ENCODE results near the gene PTPRD.

GRCh38 chr9:10008101-10008799 lies 604.6 kb downstream of the PTPRD start:
- TF ChIP-seq RREB1 (CRISPR knock-in tag; IDR thresholded peaks at IDR 0.05) (no peak), CREB1 (IDR thresholded peaks at IDR 0.05) (no peak), CREB1 (CRISPR knock-in tag; IDR thresholded peaks at IDR 0.05) (no peak), POLR2AphosphoS5 (IDR thresholded peaks at IDR 0.05; ENCODE audit: control insufficient read depth, insufficient read depth, low read depth, low read length) (no peak), MEF2A (IDR thresholded peaks at IDR 0.05; ENCODE audit: control insufficient read depth, low read depth, low read length) (no peak), NFRKB (IDR thresholded peaks at IDR 0.05; ENCODE audit: low read depth) (no peak)
- TF ChIP-seq, protein P1, sequence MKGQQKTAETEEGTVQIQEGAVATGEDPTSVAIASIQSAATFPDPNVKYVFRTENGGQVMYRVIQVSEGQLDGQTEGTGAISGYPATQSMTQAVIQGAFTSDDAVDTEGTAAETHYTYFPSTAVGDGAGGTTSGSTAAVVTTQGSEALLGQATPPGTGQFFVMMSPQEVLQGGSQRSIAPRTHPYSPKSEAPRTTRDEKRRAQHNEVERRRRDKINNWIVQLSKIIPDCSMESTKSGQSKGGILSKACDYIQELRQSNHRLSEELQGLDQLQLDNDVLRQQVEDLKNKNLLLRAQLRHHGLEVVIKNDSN (CRISPR knock-in tag; IDR thresholded peaks at IDR 0.05): no peak
